HG02759 (cell line): Measurements from ENCODE around the gene VPS18.

ENCODE experiments used
- ATAC-seq: cut with Tn5 transposase; IDR thresholded peaks from one replicate; pipeline ENCODE4 v1.9.1; 2021; ENCODE audit warnings: mild to moderate bottlenecking, moderate library complexity; ENCODE audit not compliant: unreplicated experiment

VPS18 gene

DNA sequence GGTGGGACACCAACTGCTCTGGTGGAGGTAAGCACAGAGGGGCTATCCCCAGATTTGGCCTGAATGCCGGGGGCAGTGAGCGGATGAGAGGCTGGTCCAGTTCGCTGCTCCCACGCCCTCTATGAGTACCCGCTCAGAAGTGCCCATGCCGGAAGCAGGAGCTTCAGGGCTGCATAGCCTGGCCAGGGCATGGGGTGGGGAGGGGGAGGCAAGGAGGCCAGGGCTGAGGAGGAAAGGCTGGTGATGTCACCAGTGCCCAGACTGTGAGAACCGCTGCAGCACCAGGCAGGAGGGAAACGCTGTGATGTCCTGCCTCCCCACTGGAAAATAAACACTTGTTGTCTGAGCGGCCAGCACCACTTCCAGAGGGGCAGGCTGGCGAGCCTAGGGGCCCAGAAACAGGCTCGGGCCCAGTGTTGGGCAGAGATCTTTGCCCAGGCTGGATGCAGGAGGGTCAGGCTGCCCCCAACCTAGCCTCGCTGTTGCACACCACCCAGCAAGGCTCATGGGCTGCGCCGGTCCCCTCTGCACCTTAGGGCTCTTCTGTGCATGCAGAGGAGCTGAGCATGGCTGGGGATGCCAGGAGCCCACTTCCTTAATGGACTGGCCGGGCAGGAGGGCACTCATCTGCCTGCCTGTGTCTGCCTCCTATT is 24.0 kb downstream of the VPS18 start:
- no peak for ATAC-seq

- ATAC-seq = no peak
These were observed 24.6 kb downstream of the VPS18 start for GRCh38 chr15:40918799-40919392.

DNA sequence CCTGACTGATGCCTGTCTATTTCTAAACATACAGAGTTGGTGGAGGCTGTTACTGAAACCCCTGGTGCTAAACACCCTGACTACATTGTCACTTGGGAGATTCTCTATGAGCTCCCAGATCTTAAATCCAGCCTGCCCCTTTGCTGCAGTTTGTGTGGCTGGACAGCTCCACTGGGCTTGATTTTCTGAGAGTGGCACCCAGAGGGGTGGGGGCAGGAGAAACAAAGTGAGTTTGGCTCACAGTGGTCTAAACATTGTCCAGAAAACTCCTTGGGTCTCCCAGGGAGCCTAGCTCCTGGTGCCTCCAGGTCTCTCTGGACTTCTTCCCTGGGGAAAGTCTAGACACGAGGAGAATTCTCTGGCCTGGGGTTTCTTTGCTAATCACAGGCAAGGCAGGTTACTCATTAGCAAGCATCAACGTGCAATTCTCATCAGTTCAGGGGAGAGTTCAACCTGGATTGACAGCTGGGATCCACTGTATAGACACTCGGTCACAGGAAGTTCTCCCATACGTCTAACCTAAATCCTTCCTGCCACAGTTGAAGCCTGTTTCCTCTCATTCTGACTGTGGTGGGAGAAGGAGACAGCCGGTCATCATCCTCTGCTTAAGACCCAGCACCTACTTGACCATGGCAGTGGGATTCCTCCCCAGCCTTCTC is 27.8 kb downstream of the VPS18 start:
- no peak for ATAC-seq

DNA sequence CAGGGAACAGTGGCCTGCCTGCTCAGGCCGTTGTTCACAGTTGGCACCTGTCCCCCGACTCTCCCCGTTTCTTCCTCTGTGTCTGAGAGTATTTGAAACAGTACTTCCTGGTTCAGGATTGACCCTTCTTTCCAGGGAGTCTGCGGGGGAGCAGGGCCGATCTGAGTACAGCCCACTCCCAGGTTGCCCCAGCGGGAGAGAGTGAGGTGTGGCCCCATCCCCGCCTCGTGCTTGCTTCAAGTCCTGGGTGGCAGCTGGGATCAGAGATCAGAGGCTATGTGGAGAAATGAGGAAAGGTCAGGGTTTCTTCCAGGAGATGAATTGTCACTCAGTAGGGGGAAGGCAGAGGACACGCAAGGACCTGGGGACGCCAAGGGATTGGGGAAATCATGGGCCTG is 28.4 kb downstream of the VPS18 start:
- ATAC-seq = no peak

DNA sequence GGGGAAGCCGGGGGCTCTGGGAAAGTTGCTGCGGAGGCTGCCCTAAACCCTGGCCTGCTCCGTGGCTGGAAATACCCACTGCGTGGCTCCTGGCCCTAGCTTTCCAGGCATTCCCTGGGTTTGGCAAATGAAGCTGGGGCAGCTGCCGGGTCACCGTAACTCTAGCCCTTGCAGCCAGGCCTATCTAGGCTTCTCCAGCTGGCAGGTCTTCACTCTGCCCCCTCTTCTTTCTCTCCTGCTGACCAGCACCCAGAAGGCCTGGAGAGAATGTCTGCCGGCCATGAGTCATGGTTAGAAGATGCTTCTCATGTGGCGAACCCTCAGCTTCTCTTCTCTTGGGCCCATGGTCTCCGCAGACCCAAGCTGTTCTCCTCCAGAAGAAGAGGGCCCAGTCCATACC is 29.3 kb downstream of the VPS18 start:
- no peak for ATAC-seq

- ATAC-seq = no peak
These were observed 31.2 kb downstream of the VPS18 start for GRCh38 chr15:40925495-40925862.

DNA sequence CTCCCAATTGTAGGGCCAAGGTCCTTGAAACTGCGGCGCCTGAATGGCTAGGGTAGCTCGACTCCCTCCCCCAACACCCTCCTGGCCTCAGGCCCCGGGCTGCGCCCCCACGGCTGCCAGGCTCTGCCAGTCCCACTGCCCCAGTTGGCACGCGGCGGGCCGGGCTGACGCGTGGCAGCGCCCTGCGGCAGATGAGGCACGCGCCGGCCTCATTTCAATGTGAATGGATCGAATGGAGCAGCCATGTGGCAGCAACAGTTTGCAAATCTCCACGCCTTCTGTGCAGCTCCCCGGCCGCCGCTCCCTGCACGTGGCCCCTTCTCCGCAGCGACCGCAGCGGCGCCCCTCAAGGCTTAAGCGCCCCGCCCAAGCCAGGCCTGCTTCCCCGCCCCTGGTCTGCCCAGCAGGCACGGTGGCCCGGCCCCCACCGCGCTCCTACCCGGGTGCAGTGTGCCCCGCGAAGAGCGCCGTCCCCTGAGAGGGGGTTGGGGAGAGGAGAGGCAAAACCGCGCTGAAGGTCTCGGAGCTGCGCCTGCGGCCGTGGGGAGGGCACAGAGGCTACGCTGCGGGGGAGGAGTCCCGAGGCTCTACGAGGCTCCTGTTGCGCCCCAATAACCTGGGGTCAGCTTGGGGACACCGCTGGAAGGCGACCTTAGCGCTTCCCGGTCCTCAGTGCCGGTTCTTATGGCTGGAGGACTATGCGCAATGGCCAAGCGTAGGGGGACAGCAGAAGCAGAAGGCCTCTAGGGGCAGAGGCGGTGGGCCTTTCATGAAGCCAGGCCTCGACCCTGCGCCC is 31.8 kb downstream of the VPS18 start:
- no peak for ATAC-seq

DNA sequence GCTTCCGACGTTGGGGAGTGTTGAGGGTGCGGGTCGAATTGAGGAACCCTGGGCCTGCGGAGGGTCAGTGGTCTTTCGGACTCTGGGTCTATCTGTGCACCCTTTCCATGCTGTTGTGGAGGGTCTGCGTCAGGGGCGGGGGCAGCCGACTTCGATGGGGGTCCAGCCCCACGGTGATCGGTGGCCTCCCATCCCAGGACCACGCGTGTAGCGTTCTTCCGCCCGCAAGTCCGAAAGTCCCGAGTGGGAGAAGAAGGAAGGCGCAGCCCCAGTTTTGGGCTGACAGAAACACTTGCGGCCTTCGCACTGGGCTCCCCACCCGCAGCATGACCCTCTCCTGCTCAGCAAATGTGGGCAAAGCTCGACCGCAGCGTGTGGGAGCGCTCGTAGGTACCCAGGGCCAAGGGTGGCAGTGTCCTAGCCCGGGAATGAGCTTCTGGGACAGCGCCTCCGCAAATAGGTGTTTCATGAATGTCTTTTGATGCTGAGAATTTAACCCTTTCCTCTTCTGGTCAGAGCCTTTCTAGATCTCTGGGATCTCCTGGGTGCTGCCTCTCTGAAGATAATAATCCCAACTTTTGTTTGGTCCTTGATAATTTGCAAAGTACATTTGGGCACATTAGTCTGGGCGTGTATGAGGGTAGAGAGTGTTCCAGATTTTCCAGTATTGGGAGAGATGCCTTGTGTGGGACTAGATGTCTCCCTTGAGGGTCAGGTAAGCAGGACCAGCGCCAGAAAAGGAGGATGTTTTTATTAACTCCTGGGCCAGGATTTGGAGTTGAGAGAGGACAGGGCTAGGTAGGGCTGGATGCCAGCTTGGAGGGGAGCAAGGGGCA is 32.6 kb downstream of the VPS18 start:
- ATAC-seq = no peak

DNA sequence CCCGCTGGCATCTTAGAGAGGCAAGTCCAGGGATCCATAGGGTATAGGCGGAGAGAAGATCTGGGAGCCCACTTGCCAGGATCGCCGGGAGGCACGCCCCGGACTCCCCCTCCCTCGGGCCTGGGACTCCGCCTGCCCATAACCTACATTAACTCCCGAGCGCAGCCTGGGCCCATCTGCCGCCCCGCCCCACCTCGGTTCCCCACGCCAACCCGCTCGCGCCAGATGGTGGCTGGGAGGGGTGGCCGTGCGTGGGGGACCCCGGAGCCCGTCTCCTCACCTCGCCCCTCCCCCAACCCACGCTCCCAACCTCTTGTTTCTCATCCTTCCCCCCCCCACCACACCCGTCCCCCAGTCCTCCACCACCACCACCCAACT is 33.2 kb downstream of the VPS18 start:
- ATAC-seq = no peak

DNA sequence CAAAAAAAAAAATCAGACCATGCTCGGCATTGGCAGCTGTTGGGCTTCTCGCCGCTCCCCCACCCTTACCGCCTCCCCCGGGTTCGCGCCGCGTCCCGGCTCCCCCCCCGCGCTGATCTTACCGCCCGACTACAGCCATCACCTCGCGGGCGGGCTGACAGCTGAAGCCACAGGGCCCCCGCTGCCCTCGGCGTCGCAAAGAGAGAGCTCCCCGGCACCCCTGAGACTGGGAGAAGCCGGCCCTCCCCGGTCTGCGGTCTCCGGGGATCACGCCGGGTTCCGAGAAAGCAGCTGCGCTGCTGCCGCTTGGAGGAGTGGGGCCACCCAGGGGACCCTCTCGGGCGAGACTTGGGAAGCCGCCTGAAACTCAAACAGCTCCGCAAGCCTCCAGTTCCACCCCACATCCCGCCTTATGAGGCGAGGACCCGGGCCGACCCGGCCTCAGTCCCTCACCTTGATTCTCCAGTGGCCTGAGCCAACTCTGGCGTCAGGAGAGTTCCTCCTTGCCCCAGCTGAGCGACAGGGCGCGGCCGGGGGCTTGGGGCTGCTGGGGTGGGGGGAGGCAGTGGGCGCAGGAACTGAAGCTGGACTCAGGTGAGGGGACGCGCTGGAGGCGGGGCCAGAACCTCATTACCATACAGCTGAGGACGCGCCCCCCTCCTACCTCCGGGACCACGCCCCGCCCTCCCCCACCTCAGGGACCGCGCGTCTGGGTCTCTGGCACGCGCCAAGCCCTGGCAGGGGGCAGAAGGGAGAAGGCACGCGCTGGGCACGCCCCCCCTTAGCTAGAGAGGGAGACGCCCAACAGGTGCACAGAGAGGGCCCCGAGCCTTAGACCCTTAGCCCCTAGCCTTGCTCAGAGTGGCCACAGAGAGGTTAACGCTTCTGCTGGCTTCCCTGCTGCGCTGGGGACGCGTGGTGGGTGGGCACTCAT is 33.9 kb downstream of the VPS18 start:
- no peak for ATAC-seq

GRCh38 chr15:40928821-40929659 is 34.8 kb downstream of the VPS18 start, which contains the start of gene DLL4:
Gene DLL4, plus strand, starts transcription at chr15:40929340. Its CDS starts 329 bp downstream, at chr15:40929669.
- no peak for ATAC-seq

GRCh38 chr15:40929660-40930429 is 35.6 kb downstream of the VPS18 start:
- ATAC-seq = no peak

- ATAC-seq = no peak
These were observed 36.4 kb downstream of the VPS18 start for GRCh38 chr15:40930430-40931299.

DNA sequence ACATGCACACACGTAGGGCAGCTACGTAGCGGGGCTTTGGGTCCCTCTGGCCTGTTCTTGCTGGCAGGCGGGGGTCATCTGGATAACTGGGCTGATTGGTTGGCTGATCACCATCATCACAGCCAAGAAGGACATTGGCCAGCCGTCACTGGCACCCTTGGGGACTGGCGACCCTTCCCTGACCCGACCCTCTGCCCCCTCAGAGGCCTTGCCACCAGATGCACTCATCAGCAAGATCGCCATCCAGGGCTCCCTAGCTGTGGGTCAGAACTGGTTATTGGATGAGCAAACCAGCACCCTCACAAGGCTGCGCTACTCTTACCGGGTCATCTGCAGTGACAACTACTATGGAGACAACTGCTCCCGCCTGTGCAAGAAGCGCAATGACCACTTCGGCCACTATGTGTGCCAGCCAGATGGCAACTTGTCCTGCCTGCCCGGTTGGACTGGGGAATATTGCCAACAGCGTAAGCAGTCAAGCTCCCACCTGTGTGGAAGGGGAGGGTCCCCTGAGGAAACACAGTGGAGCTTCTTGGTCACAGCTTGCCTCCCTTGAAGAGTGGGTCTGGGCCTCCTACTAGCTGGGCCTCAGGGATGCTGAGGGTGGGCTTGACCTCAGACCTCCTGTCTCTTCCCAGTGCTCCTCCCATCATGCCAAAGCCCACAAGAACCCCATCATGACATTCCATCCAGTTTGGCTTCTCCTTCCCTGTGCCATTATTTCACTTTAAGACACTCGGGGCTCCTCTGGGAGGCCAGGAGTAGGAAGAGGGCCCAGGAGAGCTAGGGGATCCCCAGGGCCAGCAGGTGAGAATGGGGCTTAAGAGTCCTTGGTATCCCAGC is 37.3 kb downstream of the VPS18 start:
- no peak for ATAC-seq

DNA sequence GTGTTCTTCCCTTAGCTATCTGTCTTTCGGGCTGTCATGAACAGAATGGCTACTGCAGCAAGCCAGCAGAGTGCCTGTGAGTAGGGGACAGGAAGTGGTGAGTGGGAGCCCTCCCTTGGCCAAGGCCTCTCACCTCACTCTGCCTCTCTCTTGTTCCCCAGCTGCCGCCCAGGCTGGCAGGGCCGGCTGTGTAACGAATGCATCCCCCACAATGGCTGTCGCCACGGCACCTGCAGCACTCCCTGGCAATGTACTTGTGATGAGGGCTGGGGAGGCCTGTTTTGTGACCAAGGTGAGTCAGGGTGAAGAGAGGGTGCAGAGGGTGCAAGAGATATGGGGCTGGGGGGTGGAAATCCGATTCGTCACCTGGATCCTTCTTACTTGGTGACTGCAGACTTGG is 37.9 kb downstream of the VPS18 start:
- no peak for ATAC-seq
